Karpas-422 (cell line): ENCODE data around the gene ROBO1. TPM values are rescaled to one million over a fixed set of nuclear protein-coding genes. Genes with fewer than 3 reads are reported as not detected.

Source experiments
- DNase-seq: peaks from one replicate; pipeline ENCODE4 v3.0.0-alpha.2; 2015
- H2AFZ ChIP-seq: fragments of 200-600 bp; sonication (generic); 2 replicates; pipeline ENCODE4 v1.6.1; 2014; ENCODE audit warnings: antibody characterized with exemption, low read length, mixed read lengths
- H3K27ac ChIP-seq: fragments of 200-600 bp; sonication (generic); 2 replicates; pipeline ENCODE4 v1.5.1; 2014; ENCODE audit warnings: mild to moderate bottlenecking, low read length, moderate library complexity
- H3K27me3 ChIP-seq: fragments of 200-600 bp; sonication (generic); 2 replicates; pipeline ENCODE4 v1.6.1; 2014; ENCODE audit warnings: low read length, mixed read lengths
- H3K36me3 ChIP-seq: fragments of 200-600 bp; sonication (generic); 2 replicates; pipeline ENCODE4 v1.6.1; 2014; ENCODE audit warnings: low read length, mixed read lengths; ENCODE audit not compliant: insufficient read depth
- H3K4me1 ChIP-seq: fragments of 200-600 bp; sonication (generic); 2 replicates; pipeline ENCODE4 v1.6.1; 2014; ENCODE audit warnings: mild to moderate bottlenecking, low read length, mixed read lengths
- H3K4me2 ChIP-seq: fragments of 200-600 bp; sonication (generic); 2 replicates; pipeline ENCODE4 v1.6.1; 2014; ENCODE audit warnings: low read length, low read depth, mild to moderate bottlenecking; ENCODE audit not compliant: poor library complexity, severe bottlenecking
- H3K4me3 ChIP-seq: fragments of 200-600 bp; sonication (generic); 2 replicates; pipeline ENCODE4 v1.5.1; 2014; ENCODE audit warnings: mild to moderate bottlenecking, antibody characterized with exemption, low read length, mixed read lengths
- H3K79me2 ChIP-seq: fragments of 200-600 bp; sonication (generic); 2 replicates; pipeline ENCODE4 v1.6.1; 2014; ENCODE audit warnings: mild to moderate bottlenecking, low read length, mixed read lengths
- H3K9ac ChIP-seq: fragments of 200-600 bp; sonication (generic); 2 replicates; pipeline ENCODE4 v1.6.0; 2014; ENCODE audit warnings: low read length
- H3K9me2 ChIP-seq: fragments of 200-600 bp; sonication (generic), shearing (Covaris generic); replicated peaks from 2 replicates; pipeline ENCODE4 v1.6.0; 2014; ENCODE audit warnings: mild to moderate bottlenecking, low read length, moderate library complexity; ENCODE audit not compliant: insufficient read depth
- H3K9me3 ChIP-seq: fragments of 300-700, 200-600 bp; sonication (generic); 2 replicates; pipeline ENCODE4 v1.6.1; 2014; ENCODE audit warnings: low read length, mixed read lengths
- H4K20me1 ChIP-seq: fragments of 200-600 bp; sonication (generic); 2 replicates; pipeline ENCODE4 v1.6.1; 2014; ENCODE audit warnings: mild to moderate bottlenecking, antibody characterized with exemption, low read length, low read depth; ENCODE audit not compliant: insufficient read depth
- total RNA-seq: library from RNA; depleted of rRNA; stranded (reverse); fragments of >200 nt; shearing (Covaris generic); gene quantifications from 2 replicates; pipeline ENCODE4 v1.2.3, GENCODE V29; 2014; ENCODE audit warnings: low replicate concordance

Gene ROBO1
- total RNA-seq, 1 experiment from 2014 or later, result not detected

DNA sequence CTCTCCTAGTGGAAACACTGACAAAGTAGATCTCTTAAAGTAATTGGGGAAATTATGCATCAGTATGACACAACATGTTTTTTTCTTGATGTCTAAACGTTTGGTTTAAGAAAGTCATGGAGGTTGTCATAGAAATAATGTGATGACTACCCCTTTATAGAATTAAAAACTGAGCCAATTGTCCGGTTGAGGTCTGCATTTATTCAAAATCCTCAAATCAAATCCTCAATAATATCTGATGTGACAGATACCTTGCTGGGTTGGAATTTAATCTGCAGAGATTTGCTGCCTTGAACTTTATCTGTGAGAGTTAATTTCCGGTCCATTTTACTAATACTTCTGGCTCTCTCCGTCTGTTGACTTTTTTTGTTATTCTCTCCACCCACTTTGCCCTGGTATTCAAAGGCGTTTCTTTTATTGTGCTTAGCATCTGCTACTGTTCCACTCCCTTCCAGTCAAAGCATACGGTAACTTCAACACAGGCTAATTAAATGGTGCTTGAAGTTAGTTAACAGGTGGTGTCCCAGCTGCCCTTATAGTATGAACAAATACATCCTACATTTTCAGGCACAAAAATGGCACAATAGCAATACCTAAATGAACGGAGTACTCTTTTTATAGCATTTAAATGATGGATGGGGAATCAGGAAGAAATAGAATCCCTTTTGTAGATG, 628.3 kb downstream of the ROBO1 start:
- Histone ChIP-seq H3K27ac (no peak overlapping the region), H3K9ac (no peak overlapping the region), H3K27me3 (no peaks in the 10 kb centered on the region), H3K36me3 (no peaks in the 10 kb centered on the region), H3K79me2 (no peaks in the 10 kb centered on the region), H4K20me1 (no peaks in the 10 kb centered on the region), H3K4me3 (no peak overlapping the region), H3K4me2 (no peak overlapping the region), H2AFZ (no peak overlapping the region), H3K9me2 (no peaks in the 10 kb centered on the region), H3K4me1 (no peaks in the 10 kb centered on the region), H3K9me3 (no peaks in the 10 kb centered on the region)
- no peak for DNase-seq

DNA sequence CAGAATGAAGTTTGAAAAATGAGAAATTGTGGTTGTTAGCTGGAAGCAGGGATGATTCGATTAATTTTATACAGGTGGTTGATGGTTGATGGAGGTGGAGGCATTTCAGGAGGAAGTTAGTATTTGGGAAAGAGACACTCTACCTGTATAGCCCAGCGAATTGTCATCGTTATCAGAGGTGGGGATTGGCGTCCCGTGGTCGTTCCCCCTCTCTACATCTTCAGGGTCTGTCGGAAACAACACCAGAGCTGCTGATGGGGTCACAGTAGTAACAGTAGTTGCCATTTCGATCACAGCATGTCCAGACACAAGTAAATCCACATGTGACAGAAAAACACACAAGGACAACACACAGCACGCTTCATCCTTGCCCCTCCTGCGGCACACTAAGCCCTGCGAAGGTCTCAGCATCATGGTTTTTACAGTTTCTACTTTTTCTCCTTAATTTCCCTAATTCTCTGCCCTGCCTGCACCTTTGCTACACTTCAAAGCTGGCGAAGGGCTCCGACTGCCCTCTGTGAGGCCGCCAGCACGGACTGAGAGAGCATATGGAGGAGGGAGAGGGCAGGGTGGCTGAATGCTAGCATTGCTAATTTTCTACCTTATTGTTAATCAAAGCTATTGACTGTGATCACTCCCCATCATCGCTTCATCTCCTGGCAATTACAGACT, 642.3 kb downstream of the ROBO1 start:
- Histone ChIP-seq H4K20me1 (no peaks in the 10 kb centered on the region), H3K4me2 (no peak overlapping the region), H3K36me3 (no peaks in the 10 kb centered on the region), H3K27ac (no peak overlapping the region), H3K9me3 (no peaks in the 10 kb centered on the region), H3K9ac (no peak overlapping the region), H3K9me2 (no peaks in the 10 kb centered on the region), H2AFZ (no peak overlapping the region), H3K79me2 (no peaks in the 10 kb centered on the region), H3K4me1 (no peaks in the 10 kb centered on the region), H3K4me3 (no peak overlapping the region), H3K27me3 (no peaks in the 10 kb centered on the region)
- DNase-seq, result no peak

DNA sequence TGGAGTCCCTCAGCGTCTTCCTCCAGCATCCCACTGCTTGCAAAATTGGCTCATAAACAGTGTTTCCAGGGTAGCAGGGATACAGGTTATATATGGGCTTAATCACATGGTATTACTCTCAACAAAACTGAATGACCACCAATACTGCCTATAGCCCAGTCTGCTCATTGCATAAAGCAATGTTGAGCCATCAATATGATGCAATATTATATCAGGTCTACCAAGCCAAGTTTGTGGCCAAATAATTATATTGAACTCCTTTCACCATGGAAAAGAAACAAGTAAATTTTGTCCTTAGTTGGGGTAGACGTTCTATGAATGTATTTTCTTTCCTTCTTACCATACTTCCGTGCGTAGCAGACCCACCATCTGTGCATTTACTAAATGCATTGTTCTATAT, 652.3 kb downstream of the ROBO1 start:
- no peaks in the 10 kb centered on the region for H3K36me3 ChIP-seq
- no peak for DNase-seq
- no peaks in the 10 kb centered on the region for H3K9me2 ChIP-seq
- no peaks in the 10 kb centered on the region for H3K4me1 ChIP-seq
- H3K9me3 ChIP-seq, result no peaks in the 10 kb centered on the region
- H2AFZ ChIP-seq, result no peak overlapping the region
- H3K9ac ChIP-seq, result no peak overlapping the region
- H3K27ac ChIP-seq, result no peak overlapping the region
- no peaks in the 10 kb centered on the region for H3K79me2 ChIP-seq
- no peaks in the 10 kb centered on the region for H4K20me1 ChIP-seq
- no peak overlapping the region for H3K4me2 ChIP-seq
- H3K27me3 ChIP-seq, result no peaks in the 10 kb centered on the region
- no peak overlapping the region for H3K4me3 ChIP-seq

DNA sequence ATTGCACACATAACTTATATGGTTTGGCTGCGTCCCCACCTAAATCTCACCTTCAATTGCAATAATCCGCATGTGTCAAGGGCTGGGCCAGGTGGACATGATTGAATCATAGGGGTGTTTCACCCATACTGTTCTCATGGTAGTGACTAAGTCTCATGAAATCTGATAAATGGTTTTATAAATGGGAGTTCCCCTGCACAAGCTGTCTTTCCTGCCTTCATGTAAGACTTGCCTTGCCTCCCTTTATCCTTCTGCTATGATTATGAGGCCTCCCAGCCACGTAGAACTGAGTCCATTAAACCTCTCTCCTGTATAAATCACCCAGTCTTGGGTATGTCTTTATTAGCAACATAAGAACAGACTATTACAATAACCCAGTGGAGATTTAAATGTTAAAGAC, 653.9 kb downstream of the ROBO1 start:
- Histone ChIP-seq H3K27ac (no peak overlapping the region), H3K9me3 (no peaks in the 10 kb centered on the region), H3K4me2 (no peak overlapping the region), H3K4me1 (no peaks in the 10 kb centered on the region), H3K9me2 (no peaks in the 10 kb centered on the region), H3K9ac (no peak overlapping the region), H2AFZ (no peak overlapping the region), H3K79me2 (no peaks in the 10 kb centered on the region), H3K27me3 (no peaks in the 10 kb centered on the region), H3K4me3 (no peak overlapping the region), H4K20me1 (no peaks in the 10 kb centered on the region), H3K36me3 (no peaks in the 10 kb centered on the region)
- no peak for DNase-seq

DNA sequence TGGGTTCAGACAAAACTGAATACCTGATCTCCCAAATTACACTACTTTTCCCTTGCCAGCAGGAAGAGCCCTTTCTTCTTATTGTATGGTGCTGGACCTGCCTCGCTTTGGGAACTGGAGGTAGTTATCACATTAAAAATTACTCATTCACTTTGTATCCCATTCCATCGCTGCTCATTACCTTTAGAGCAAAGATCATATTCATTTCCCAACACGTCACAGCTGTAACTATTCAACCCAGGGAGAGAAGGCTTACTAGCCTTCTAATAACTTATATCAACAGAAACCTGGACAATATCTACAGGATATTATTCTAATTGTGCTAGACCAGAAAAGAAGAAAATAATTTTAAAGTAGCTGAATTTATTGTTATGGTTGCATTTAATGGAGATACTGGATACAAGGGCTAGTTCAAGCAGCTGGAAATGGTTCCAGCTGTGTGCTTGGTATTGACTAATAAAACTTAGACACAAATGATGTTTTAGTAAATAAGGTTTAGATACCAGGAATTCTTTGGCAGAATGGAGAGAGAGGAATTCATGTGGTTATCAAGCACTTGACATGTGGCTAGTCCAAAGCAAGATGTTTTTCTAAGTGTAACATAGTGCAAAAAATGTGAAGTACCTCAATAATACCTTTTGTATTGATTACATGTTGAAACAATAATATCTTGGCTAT, 656.3 kb downstream of the ROBO1 start:
- Histone ChIP-seq H3K27me3 (no peaks in the 10 kb centered on the region), H3K4me3 (no peak overlapping the region)

DNA sequence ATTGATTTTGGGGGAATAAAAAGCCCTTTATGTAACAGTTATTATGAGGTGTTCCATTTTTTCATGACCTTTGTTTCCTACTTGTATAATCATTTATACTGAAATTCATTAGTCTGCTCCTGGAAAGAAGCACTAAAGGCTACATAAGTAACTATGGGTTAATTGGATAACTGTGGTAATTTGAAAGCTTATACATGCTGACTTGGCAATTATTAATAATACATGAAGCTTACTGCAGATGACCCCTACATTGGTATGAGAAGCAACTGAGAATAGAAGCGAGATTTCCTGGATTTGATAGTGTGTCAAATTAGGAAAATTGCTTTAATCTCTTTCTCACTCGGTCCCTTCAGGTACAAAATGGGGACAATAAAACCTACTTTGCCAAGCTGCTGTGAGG, 658.0 kb downstream of the ROBO1 start:
- H3K27ac ChIP-seq, result no peak overlapping the region
- no peak for DNase-seq
- H3K9me2 ChIP-seq, result no peaks in the 10 kb centered on the region
- no peaks in the 10 kb centered on the region for H3K4me1 ChIP-seq
- H3K9ac ChIP-seq, result no peak overlapping the region
- H2AFZ ChIP-seq, result no peak overlapping the region
- H3K27me3 ChIP-seq, result no peaks in the 10 kb centered on the region
- H3K9me3 ChIP-seq, result no peaks in the 10 kb centered on the region
- no peak overlapping the region for H3K4me2 ChIP-seq
- H3K36me3 ChIP-seq, result no peaks in the 10 kb centered on the region
- H3K79me2 ChIP-seq, result no peaks in the 10 kb centered on the region
- H3K4me3 ChIP-seq, result no peak overlapping the region
- no peaks in the 10 kb centered on the region for H4K20me1 ChIP-seq

More for the DNA sequence above, 656.3 kb downstream of the ROBO1 start:
- Histone ChIP-seq H3K9me2 (no peaks in the 10 kb centered on the region), H3K9ac (no peak overlapping the region), H2AFZ (no peak overlapping the region), H3K36me3 (no peaks in the 10 kb centered on the region), H3K9me3 (no peaks in the 10 kb centered on the region), H3K79me2 (no peaks in the 10 kb centered on the region), H4K20me1 (no peaks in the 10 kb centered on the region), H3K4me2 (no peak overlapping the region), H3K4me1 (no peaks in the 10 kb centered on the region), H3K27ac (no peak overlapping the region)
- no peak for DNase-seq

DNA sequence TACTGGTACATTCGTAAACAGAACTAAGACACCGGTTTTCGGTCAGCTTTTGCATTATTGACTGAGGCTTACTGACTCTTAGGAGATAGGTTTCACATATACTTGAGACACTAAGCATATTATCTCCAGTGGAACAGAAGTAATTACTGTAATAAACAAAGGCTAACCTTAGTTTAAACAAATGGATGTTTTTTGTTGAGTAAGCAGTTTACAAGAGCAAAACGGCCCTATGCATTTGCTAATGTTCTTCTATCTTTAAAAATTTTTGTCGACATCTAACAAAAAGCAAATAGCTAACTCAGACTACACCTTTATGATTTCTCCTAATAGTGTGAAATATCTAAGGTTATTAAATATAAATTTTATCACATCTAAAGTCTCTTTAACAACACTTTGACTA, 664.5 kb downstream of the ROBO1 start:
- Histone ChIP-seq H3K27ac (no peak overlapping the region), H4K20me1 (no peaks in the 10 kb centered on the region), H3K9me3 (no peaks in the 10 kb centered on the region), H2AFZ (no peak overlapping the region), H3K9ac (no peak overlapping the region), H3K4me3 (no peak overlapping the region), H3K9me2 (no peaks in the 10 kb centered on the region), H3K4me2 (no peak overlapping the region), H3K27me3 (no peaks in the 10 kb centered on the region), H3K79me2 (no peaks in the 10 kb centered on the region), H3K4me1 (no peaks in the 10 kb centered on the region), H3K36me3 (no peaks in the 10 kb centered on the region)
- DNase-seq, result no peak

DNA sequence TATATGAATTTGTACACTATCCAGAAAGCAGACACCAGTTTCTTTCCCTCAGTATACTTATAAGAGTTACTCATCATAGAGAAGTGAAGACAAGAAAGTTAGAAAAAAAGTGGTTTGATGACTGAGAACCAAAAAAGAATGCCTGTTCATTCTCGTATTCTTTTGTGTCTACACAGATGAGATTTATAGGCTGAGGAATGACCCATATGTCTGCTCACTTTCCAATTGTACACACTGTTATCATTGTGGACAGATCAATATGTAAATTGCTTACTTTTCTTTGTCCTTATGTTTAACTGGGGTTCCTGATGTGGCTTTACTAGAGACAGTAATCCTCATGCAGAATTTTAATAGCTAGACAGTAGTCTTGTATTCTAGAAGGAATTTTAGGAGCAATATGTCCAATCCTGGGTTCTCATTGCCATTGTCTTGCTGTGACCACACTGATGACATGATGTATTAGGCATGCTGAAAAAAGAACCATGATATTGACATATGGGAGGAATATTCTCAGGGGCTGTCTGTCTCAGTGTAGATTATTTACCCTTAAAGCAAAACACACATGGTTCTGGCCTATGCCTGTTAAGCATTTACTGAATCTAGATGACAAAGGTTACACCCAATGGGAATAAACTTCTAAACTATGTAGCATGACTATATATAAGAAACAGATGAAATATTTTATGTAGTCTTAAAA, 669.7 kb downstream of the ROBO1 start:
- no peaks in the 10 kb centered on the region for H3K9me3 ChIP-seq
- H4K20me1 ChIP-seq, result no peaks in the 10 kb centered on the region
- DNase-seq, result no peak
- H3K9me2 ChIP-seq, result no peaks in the 10 kb centered on the region
- H3K27ac ChIP-seq, result no peak overlapping the region
- H3K36me3 ChIP-seq, result no peaks in the 10 kb centered on the region
- no peak overlapping the region for H3K9ac ChIP-seq
- no peaks in the 10 kb centered on the region for H3K27me3 ChIP-seq
- H3K4me2 ChIP-seq, result no peak overlapping the region
- no peaks in the 10 kb centered on the region for H3K79me2 ChIP-seq
- no peaks in the 10 kb centered on the region for H3K4me1 ChIP-seq
- no peak overlapping the region for H2AFZ ChIP-seq
- H3K4me3 ChIP-seq, result no peak overlapping the region
